ENCODE measurements around the gene DNMT3L. TPM values are rescaled to one million over a fixed set of nuclear protein-coding genes. Genes with fewer than 3 reads are reported as not detected.

DNMT3L gene
- total RNA-seq, 1 donor from 2014 or later = not detected

- intact Hi-C loops (cut with DNase I) = no loop called here
- DNase-seq (ENCODE audit: low spot score) = no peak
These were observed 34.4 kb upstream of the DNMT3L start for GRCh38 chr21:44296103-44296519.

- intact Hi-C loops (cut with DNase I) = no loop called here
- DNase-seq (ENCODE audit: low spot score) = no peak
These were observed 33.9 kb upstream of the DNMT3L start for GRCh38 chr21:44295646-44296045.

- no peak for DNase-seq (ENCODE audit: low spot score)
- intact Hi-C loops (cut with DNase I) = no loop called here
These were observed 33.5 kb upstream of the DNMT3L start for GRCh38 chr21:44295163-44295573.

- DNase-seq (ENCODE audit: low spot score) = no peak
- intact Hi-C loops (cut with DNase I) = no loop called here
These were observed 32.9 kb upstream of the DNMT3L start for GRCh38 chr21:44294391-44295162.

GRCh38 chr21:44293551-44294231 lies 32.0 kb upstream of the DNMT3L start:
- intact Hi-C loops (cut with DNase I) = no loop called here
- no peak for DNase-seq (ENCODE audit: low spot score)

GRCh38 chr21:44292812-44293195 lies 31.1 kb upstream of the DNMT3L start:
- DNase-seq (ENCODE audit: low spot score) = no peak
- intact Hi-C loops (cut with DNase I) = no loop called here

- intact Hi-C loops (cut with DNase I) = no loop called here
- no peak for DNase-seq (ENCODE audit: low spot score)
These were observed 30.5 kb upstream of the DNMT3L start for GRCh38 chr21:44291936-44292811.

- DNase-seq (ENCODE audit: low spot score) = no peak
- intact Hi-C loops (cut with DNase I) = no loop called here
These were observed 29.6 kb upstream of the DNMT3L start for GRCh38 chr21:44291078-44291935.

- no peak for DNase-seq (ENCODE audit: low spot score)
- intact Hi-C loops (cut with DNase I) = no loop called here
These were observed 28.8 kb upstream of the DNMT3L start for GRCh38 chr21:44290327-44291077.

GRCh38 chr21:44289381-44290010 lies 27.8 kb upstream of the DNMT3L start:
- intact Hi-C loops (cut with DNase I) = no loop called here
- no peak for DNase-seq (ENCODE audit: low spot score)

GRCh38 chr21:44288251-44289110 lies 26.8 kb upstream of the DNMT3L start:
- DNase-seq (ENCODE audit: low spot score) = no peak
- intact Hi-C loops (cut with DNase I) = no loop called here

- intact Hi-C loops (cut with DNase I) = no loop called here
These were observed 25.3 kb upstream of the DNMT3L start for GRCh38 chr21:44286716-44287632.

GRCh38 chr21:44286086-44286715 lies 24.5 kb upstream of the DNMT3L start:
- intact Hi-C loops (cut with DNase I) = no loop called here
- DNase-seq (ENCODE audit: low spot score) = no peak

More at GRCh38 chr21:44286716-44287632, 25.3 kb upstream of the DNMT3L start:
- no peak for DNase-seq (ENCODE audit: low spot score)

- no peak for DNase-seq (ENCODE audit: low spot score)
- intact Hi-C loops (cut with DNase I) = no loop called here
These were observed 23.7 kb upstream of the DNMT3L start, which contains the start of gene AIRE for GRCh38 chr21:44285138-44285992. TSS of gene AIRE (plus strand) at chr21:44285876. CDS start at chr21:44286007, 131 bp downstream.

GRCh38 chr21:44283948-44284347 lies 22.3 kb upstream of the DNMT3L start:
- no peak for DNase-seq (ENCODE audit: low spot score)

More at GRCh38 chr21:44283948-44284347, 22.3 kb upstream of the DNMT3L start:
- intact Hi-C loops (cut with DNase I) = no loop called here
